ENCODE data around the gene ZNF320.
"Not testable (repeated sequence)": the region's sequence is repeated elsewhere in the genome, so short reads cannot be mapped to it uniquely, and the experiment has no call there.

Gene ZNF320

DNA sequence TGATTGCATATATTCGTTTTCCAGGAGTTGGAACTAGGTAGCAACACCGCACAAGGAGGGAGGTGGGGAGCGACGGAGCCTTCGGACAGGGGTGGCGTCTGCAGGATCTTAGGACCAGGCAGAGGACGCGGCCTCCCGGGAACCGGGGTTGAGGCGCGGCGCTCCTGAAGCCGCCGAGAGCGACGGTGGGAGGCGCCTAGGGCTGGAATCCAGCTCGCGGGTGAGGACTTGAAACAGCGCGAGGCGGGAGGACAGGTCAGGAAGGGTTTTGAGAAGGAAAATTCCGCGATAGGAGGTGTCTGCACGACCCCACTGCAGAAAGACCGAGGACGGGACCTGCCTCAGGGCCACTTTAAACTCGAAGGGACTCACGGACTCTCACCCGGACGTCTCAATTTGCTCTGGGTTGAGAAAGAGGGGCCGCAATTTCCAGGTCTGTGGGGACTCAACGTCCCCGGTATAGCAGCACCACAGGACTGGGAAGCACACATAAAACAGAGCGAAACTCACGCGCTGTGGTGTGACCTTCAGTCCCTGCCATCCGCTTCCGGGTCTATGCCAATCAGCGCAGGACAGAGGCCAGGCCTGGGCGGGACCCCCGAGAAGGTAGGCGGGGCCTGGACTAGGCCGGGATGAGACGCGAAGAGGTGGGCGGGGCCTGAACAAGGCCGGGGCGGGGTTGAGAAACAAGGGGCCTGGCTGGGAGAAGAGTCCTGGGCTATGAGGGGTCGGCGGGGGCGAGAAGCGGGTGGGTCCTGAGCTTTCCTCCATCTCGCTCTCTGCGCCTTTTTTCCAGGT lies at the start of gene ZNF320:
Gene ZNF320 (minus strand): TSS at position 498 of the 798 bp plus-strand sequence. CDS start 7,380 bp downstream, outside the sequence.
- DNase-seq: peak; percentile 68

DNA sequence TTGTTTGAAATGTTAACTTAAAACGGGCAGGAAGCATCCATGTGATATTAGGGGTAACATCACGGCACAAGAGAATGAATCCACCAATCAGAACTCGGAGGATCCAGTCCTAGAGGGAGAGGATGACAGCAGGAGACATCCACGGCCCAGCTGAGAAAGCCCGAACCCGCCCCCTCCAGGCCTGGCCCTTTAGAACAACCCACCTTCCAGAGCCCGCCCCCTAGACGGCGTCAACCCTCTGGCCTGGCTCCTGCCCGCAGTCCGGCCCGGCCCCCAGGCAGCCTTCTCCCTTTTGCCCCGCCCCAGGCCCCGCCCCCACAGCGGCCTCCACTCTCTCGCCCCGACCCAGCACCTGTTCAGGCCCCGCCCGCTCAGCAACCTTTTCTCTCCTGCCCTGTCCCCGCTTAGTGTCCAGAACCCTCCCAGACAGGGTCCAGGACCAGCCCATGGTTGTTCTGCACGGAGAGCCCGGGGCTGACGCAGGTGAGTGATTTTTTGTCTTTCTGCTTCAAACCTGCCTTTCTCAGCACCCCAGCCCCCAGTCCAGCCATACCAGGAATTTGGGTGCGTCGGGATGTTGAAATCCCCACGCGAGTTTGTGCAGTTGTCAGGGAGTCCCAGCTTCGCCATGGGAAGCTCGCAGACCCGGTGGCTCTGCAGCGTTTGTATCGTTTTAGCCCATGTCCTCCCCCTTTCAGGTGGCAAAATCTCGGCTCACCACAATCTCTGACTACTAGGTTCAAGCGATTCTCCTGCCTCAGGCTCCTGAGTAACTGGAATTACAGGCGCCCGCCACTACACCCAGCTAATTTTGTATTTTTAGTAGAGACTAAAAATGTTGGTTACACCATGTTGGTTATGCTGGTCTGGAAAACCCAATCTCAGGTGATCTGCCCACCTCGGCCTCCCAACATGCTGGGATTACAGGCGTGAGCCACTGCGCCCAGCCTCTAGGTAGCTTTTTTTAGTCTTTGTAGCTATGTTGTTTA lies 49.2 kb upstream of the ZNF320 start:
- no peak for DNase-seq

DNA sequence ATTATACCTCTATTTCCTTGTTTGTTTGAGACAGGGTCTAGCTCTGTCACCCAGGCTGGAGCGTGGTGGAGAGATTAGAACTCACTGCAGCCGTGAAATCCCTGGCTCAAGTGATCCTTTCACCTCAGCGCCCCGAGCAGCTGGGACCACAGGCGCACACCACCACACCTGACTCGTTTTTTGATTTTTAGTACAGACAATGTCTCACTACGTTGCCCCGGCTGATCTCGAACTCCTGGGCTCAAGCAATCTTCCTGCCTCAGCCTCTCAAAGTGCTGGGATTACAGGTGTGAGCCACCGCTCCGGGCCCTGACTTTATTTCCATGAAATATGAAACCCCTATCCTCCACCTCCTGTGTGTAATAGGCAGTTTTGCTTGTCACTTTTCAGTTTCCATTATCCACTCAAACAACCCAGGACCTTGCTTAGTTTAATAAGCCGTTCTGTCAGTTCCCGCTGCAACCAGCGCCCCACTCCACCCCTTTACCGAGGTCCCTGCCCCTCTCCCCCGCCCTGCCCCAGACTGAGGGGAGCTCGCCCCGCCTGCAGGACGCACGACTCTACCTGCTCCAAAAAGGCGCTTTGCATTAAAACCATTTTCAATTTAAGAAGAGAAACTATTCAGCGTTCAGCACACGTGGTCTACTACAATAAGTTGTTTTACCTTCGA lies 48.4 kb upstream of the ZNF320 start:
- no peak for DNase-seq

DNA sequence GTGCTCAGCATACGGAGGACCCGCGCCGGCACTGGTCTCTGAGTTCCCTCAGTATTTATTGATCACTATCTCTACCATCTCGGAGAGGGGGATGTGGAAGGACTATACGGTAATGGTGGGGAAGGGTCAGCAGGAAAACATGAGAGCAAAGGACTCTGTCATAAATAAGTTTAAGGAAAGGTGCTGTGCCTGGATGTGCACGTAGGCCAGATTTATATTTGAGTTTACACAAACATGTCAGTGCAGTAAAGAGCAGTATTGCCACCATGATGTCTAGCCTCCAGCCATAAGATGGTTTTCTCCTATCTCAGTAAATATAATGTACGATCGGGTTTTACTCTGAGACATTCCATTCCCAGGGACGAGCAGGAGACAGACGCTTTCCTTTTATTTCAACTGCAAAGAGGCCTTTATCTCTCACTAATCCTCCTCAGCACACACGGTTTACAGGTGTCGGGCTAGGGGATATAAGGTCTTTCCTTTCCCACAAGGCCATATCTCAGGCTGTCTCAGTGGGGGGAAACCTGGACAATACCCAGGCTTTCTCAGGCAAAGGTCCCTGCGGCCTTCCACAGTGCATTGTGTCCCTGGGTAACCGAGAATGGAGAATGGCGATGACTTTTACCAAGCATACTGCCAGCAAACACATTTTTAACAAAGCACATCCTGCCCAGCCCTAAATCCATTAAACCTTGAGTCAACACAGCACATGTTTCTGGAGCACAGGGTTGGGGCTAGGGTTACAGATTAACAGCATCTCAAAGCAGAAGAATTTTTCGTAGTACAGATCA lies 47.5 kb upstream of the ZNF320 start:
- DNase-seq: not testable (repeated sequence)

DNA sequence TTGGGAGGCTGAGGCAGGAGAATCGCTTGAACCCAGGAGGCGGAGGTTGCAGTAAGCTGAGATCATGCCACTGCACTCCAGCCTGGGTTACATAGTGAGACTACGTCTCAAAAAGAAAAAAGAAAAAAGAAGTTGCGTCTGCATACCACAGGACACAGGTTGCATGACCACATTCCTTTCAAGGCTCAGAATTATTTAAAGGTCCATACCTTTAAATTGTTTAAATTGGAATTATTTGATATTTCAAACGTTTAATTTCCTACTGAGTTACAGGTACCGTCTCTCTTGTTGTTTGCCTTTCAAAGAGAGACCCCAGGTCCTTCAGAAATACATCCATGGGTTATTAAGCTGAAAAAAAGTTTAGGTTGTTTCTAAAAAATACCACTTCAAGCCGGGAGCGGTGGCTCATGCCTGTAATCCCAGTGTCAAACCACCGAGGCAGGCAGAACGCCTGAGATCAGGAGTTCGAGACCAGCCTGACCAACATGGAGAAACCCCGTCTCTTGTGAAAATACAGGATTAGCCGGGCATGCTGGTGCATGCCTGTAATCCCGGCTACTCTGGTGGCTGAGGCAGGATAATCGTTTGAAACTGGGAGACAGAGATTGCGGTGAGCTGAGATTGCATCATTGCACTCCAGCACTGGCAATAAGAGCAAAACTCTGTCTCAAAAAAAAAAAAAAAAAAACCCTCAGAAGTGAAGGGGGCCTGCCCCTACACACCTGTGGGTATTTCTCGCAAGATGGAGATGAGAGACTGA lies 46.6 kb upstream of the ZNF320 start:
- DNase-seq: no peak

DNA sequence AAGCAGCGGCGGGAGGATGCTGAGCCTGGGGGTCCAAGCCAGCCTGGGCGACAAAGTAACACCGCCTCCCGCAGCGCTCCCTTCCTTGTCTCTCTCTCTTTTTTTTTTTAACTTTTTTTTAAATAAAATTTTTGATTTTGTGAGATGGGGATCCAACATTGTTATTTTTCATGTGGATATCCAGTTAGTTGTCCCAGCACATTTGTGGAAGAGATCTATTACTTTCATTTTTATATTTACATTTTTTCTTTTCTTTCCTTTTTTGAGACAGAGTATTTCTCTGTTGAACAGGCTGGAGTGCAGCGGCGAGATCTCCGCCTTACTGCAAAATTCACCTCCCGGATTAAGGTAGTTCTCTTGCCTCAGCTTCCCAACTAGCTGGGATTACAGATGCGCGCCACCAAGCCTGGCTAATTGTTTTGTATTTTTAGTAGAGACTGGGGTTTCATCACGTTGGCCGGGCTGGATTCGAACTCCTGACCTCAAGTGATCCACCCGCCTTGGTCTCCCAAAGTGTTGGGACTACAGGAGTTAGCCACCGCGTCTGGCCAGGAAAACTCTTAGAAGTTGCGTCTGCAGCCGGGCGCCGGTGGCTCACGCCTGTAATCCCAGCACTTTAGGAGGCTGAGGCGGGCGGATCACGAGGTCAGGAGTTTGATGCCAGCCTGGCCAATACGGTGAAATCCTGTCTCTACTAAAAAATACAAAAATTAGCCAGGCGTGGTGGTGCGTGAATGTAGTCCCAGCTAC lies 45.9 kb upstream of the ZNF320 start:
- DNase-seq: no peak

DNA sequence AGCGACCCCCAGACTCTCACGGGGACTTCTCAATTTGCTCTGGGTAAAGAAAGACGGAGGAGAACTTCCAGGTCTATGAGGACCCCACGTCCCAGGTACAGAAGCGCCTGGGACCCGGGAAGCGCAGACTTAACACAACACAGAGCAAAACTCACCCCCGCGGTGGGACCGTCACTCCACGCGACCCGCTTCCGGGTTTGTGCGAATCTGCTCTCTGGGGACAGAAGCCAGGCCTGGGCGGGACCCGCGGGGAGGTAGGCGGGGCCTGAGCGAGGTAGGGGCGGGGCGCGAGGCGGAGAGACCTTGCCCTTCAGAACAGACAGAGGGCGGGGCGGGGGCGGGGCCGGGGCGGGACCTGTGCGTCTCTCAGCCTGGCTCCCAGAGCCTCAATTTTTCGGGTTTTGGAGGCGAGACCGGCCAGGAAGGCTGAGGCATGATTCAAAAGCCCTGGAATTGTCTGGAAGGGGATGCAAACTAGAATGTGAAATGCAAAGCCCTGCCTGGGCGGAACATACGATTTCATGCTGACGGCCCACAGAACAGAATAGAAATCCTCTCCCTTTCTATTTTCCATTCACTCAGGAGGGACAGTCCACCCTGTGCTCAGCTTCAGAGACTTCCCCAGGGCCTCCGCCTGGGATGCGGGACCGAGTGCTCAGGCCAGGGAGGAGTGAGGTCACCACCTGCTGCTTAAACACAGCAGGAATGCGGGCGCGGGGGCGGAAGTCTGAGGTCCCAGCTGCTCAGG lies 45.1 kb upstream of the ZNF320 start:
- peak; percentile 31 for DNase-seq

DNA sequence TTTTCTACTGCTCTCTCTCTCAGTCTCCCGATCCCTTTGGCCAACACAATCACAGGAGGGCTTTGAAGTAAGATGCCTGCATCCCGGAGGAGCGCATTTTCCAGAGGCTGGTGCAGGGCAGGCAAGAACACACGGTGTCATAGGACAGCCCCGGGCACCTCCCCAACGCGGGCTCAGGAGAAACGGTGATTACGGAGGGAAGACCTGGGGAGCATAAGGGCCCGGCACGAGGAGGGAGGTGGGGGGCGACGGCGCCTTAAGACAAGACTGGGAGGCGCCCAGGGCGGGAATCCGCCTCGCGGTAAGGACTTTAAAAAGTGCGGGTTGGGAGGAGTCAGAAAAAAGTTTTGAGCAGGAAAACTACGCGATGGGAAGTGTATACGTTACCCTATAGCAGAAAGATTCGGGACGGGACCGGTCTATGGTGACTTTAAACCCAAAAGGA lies 44.5 kb upstream of the ZNF320 start:
- no peak for DNase-seq

DNA sequence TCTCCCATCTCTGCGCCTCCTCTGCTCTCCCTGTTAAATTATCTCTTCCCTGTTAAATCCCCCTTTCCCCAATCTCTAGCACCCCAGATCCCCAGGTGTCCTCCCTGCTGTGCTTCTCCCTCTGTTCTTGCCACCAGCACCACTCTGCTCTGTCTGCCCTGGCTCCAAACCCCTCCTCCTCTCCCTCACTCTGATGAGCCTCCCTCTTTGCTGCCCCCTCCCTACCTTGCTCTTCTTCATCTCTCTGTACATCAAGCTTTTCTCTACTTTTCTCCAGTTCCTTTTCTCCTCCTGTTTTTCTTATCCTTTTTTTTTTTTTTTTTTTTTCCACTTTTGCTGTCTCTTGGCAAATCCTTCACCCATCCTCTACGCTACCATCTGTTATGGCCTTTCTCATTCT lies 44.1 kb upstream of the ZNF320 start:
- not testable (repeated sequence) for DNase-seq

DNA sequence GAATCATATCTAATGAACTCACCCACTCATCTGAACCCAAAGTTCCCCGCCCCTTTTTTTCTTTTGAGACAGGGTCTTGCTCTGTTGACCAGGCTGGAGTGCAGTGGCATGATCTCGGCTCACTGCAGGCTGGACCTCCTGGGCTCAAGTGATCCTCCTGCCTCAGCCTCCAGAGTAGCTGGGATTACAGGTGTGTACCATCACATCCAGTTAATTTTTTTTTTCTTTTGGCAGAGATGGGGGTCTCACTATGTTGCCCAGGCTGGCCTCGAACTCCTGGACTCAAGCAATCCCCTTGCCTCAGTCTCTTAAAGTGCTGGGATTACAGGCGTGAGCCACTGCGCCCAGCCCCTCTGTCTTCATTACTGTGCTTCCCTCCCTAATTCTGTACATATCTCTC lies 43.5 kb upstream of the ZNF320 start:
- not testable (repeated sequence) for DNase-seq

DNA sequence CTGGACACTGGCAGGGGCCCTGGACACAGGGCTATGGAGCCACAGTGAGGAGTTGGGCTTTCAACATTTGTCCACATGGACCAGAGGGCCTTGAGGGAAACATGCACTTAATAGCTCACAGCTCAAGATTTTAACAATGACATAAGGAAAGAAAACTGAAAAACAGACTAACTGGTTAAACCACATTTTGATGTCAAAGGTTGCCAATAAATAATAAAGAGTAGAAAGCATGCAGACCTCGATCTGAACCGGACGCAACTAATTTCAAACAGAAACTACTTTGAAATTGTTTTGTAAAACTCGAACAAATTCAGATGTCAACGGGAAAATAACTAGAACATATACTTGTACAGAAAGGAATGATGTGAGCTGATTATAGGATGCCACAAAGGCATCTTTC lies 41.3 kb upstream of the ZNF320 start:
- DNase-seq: no peak

DNA sequence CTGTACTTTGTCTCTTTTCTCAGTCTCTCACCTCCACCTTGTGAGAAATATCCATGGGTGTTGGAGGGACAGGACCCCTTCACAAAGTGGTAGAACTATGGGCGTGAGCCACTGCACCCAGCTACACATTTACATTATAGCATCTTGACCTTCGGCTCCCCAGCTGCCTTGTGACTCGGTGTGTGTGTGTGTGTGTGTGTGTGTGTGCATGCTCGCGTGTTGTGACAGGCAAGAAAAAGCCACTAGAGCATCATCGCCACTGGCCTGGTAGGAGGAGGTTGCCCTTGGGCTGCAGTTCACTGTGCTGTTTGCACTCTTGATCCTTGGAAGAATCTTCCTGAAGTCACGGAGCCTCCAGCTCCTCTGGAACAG lies 39.5 kb upstream of the ZNF320 start:
- no peak for DNase-seq

DNA sequence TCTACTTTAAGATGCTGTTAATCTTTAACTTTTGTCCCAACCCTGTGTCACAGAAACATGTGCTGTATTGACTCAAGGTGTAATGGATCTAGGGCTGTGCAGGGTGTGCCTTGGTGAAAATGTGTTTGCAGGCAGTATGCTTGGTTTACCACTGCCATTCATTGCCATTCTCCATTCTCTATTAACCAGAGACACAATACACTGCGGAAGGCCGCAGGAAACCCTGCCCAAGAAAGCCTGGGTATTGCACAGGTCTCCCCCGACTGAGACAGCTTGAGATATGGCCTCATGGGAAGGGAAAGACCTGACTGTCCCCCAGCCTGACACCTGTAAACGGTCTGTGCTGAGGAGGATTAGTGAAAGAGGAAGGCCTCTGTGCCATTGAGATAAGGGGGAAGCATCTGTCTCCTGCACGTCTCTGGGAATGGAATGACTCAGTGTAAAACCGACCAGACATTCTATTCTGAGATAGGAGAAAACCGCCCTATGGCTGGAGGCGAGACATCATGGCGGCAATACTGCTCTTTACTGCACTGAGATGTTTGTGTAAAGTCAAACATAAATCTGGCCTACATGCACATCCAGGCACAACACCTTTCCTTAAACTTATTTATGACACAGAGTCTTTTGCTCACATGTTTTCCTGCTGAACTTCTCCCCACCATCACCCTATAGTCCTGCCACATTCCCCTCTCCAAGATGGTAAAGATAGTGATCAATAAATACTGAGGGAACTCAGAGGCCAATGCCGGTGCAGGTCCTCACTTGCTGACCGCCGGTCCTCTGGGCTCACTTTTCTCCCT lies 38.9 kb upstream of the ZNF320 start:
- DNase-seq: no peak

DNA sequence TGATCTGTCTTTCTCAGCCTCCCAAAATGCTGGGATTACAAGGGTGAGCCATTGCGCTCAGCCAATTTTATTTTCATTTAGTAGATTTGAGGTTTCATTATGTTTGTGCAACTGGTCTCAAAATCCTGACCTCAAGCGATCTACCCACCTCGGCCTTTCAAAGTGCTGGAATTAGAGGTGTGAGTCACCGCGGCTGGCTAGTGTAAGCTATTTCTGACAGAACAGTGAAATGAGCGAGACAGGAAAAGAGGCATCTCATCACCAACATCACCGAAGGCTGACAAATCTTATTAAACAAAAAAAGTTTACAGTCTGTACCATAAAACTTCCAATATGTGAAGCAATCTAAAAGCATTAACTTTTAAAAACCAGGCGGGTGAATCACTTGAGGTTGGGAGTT lies 38.0 kb upstream of the ZNF320 start:
- DNase-seq: no peak

DNA sequence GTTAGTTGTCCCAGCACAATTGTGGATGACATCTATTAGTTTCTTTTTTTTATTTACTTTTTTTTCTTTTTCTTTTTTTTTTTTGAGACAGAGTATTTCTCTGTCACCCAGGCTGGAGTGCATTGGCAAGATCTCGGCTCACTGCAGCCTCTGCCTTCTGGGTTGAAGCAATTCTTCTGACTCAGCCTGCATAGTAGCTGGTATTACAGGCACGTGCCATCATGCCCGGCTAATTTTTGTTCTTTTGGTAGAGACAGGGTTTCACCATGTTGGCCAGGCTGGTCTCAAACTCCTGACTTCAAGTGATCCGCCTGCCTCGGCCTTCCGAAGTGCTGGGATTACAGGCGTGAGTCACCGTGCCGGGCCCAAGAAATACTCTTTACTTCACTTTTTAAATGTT lies 27.2 kb upstream of the ZNF320 start:
- DNase-seq: not testable (repeated sequence)

DNA sequence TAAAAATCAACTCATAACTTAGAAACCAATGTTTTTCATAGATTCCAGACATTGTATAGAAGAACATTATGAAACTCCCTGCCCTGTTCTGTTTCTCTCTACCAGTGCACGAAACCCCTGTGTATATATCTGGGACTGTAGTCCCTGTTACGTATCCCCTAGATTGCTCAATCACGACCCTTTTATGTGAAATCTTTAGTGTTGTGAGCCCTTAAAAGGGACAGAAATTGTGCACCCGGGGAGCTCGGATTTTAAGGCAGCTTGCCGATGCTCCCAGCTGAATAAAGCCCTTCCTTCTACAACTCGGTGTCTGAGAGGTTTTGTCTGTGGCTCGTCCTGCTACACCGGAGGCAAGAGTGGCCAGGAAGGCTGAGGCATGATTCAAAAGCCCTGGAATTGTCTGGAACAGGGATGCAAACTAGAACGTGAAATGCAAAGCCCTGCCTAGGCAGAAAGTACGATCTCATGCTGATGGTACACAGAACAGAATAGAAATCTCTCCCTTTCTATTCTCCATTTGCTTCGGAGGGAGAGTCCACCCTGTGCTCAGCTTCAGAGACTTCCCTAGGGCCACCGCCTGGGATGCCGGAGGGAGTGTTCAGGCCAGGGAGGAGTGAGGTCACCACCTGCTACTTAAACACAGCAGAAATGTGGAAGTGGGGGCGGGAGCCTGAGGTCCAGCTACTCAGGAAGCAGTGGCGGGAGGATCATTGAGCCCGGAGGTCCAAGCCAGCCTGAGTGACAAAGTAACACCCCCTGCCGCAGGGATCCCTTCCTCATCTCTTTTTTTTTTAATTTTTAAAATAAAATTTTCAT lies 26.6 kb upstream of the ZNF320 start:
- no peak for DNase-seq

DNA sequence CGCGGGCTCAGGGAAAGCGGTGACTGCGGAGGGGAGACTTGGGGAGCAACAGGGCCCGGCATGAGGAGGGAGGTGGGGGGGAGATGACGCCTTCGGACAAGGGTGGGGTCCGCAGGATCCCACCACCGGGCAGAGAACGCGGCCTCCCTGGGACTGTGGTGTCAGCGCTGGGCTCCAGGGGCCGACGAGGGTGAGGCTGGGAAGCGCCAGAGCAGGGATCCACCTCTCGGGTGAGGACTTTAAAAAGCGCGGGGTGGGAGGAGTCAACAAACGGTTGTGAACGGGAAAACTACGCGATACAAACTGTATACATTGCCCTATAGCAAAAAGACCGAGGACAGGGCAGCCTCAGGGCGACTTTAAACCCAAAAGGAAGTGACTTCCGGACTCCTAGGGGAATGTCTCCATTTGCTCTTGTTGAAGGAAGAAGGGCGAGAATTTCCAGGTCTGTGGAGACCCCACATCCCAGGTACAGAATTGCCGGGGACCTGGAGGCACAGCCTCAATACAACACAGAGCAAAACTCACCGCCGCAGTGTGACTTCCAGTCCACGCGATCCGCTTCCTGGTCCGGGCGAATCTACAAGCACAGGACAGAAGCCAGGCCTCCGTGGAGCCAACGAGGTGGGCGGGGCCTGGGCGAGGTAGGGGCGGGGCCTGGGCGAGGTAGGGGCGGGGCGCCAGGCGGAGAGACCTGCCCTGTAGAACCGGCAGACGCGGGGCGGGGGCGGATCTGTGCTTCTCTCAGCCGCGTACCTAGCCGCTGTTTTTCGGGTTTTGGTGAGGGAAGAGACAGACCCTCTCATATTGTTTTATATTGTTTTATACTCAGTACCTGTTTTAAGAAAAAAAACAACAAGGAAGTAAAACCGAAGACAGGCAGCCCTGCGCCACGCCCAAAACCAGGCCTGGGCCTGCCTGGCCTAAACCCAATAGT lies 25.7 kb upstream of the ZNF320 start, which contains the start of gene ZNF888:
Gene ZNF888 (minus strand): TSS at position 588 of the 937 bp plus-strand sequence. CDS start 5,555 bp downstream, outside the sequence.
- DNase-seq: peak; percentile 17
